ENCODE results near the gene KRTAP5-4.

DNA sequence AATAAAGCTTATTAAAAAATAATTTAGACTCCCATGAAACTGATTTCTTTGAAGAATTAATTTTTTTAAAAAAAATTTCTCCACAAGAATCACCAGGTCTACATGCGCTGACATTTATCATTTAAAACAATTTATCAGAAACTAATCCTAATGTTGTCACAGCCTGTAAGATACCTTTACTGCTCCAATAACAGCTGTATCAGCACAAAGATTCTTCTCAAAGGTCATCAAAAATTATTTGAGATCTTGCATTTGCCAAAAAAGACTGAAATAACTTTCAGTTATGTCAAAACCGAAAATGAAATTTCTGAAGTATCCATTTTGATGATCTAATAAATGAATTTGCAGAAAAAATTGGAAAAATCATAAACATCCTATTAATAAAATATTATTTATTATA is 15.7 kb upstream of the KRTAP5-4 start:
- TF ChIP-seq, protein P1, sequence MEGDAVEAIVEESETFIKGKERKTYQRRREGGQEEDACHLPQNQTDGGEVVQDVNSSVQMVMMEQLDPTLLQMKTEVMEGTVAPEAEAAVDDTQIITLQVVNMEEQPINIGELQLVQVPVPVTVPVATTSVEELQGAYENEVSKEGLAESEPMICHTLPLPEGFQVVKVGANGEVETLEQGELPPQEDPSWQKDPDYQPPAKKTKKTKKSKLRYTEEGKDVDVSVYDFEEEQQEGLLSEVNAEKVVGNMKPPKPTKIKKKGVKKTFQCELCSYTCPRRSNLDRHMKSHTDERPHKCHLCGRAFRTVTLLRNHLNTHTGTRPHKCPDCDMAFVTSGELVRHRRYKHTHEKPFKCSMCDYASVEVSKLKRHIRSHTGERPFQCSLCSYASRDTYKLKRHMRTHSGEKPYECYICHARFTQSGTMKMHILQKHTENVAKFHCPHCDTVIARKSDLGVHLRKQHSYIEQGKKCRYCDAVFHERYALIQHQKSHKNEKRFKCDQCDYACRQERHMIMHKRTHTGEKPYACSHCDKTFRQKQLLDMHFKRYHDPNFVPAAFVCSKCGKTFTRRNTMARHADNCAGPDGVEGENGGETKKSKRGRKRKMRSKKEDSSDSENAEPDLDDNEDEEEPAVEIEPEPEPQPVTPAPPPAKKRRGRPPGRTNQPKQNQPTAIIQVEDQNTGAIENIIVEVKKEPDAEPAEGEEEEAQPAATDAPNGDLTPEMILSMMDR (IDR thresholded peaks at IDR 0.05) = no peak
- TF ChIP-seq POLR2A (IDR thresholded peaks at IDR 0.05) (no peak), POLR2AphosphoS5 (IDR thresholded peaks at IDR 0.05) (no peak), EP300 (IDR thresholded peaks at IDR 0.05) (no peak)
